Measurements from ENCODE around the gene NMNAT2.

Gene NMNAT2

DNA sequence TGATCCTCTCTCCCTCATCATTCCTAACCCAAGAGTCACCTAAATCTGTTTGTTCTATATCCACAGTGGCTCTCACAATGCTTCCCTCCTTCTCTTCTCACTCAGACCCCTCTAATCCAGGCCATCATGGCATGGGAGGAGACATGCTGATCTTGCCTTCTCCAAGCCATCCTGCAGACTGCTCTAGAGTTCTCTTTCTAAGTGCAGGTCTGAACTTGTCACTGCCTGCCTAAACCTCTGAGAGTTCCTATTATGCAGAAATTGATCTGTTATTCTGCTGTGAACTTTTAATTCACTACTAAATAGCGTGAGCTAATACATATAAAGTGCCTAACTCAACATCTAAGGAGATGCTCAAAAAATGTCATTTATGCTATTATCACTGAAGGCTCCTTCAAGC lies 205.3 kb downstream of the NMNAT2 start:
- no peak for DNase-seq (ENCODE audit: low read depth in 3 of 3)

GRCh38 chr1:183210681-183211080 lies 207.5 kb downstream of the NMNAT2 start:
- DNase-seq (ENCODE audit: low read depth in 3 of 3), result no peak

- DNase-seq (ENCODE audit: low read depth in 3 of 3), result no peak
Observed at GRCh38 chr1:183209533-183210158, 208.5 kb downstream of the NMNAT2 start.

- DNase-seq (ENCODE audit: low read depth in 3 of 3), result no peak
Observed at GRCh38 chr1:183206538-183207122, 211.6 kb downstream of the NMNAT2 start.

- no peak for DNase-seq (ENCODE audit: low read depth in 3 of 3)
Observed at GRCh38 chr1:183205196-183205781, 212.9 kb downstream of the NMNAT2 start.

DNA sequence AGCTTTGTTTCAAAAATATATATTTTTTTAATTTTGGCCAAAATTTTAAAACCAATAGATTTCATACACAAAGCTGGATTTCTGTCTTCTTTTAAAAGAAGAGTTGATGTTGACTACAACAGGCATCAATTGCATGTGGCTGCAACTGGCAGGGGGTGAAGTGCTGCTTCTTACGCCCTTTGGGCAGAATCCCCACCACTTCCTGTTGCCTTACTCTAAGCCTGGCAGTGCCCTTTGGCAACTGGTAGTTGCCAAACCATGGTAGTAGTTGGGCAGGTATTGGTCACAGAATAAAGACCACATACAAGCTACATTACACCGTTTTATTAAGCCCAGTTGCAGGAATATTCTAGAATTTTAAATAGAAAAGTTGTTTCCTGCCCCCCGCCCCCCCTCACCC lies 215.1 kb downstream of the NMNAT2 start:
- DNase-seq (ENCODE audit: low read depth in 3 of 3), result no peak

- no peak for DNase-seq (ENCODE audit: low read depth in 3 of 3)
Observed at GRCh38 chr1:183200451-183200850, 217.7 kb downstream of the NMNAT2 start.

GRCh38 chr1:183199304-183199703 lies 218.9 kb downstream of the NMNAT2 start:
- DNase-seq (ENCODE audit: low read depth in 3 of 3), result no peak

DNA sequence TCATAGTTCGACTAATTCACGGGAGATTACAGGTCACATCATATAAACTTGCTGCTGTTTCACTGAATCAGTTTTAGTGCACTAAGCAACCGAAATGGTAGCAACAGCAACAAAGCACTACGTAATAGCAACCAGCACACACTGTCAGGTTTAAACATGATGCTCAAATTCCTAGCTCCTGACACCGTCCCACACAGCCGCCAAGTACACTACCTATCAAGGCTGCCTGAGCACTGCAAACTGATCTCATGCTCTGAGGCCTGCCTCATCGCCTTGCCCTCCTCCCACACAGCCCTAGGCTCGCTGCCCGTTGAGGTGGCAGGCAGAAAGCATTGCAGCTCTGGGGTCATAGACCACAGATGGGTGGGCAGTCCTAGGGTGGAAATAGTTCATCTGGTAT lies 219.7 kb downstream of the NMNAT2 start:
- DNase-seq (ENCODE audit: low read depth in 3 of 3), result no peak

Measured in stimulated activated CD4-positive, alpha-beta T cell treated with anti-CD3 and anti-CD28 coated beads, TNF-alpha, amount 100 ng/mL, for 4 hours (primary cell).